ENCODE data around the gene CRB1. TPM values are rescaled to one million over a fixed set of nuclear protein-coding genes. Genes with fewer than 3 reads are reported as not detected.
A peak's percentile ranks its signal among the peaks of the same experiment; 100 is the strongest.

The CRB1 gene
- total RNA-seq, 1 experiment from 2014 or later, result not detected

DNA sequence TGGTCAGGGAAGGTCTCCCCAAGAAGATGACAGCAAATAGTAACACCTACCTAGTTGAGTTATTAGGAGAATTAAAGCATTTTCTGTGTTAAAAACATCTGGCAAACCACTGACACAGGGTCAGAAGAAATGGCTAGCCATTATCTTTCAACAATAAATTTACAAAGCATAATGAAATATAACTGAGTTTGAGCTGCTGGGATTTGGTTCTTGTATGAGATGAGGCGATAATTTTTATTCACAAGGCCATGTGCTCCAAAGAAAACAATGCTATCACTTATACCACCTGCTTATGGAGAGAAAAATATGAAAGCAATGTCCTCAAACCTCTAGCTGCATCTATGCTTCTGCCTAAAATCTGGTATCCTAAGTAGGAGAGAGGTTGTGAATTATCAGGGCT is 202.3 kb downstream of the CRB1 start:
- H3K9me3 Mint-ChIP-seq, result no peaks in the 10 kb centered on the region
- H4K20me1 ChIP-seq (ENCODE audit: control insufficient read depth, insufficient read depth, insufficient read length), result no peaks in the 10 kb centered on the region

More for the DNA sequence above, 202.3 kb downstream of the CRB1 start:
- WGBS (ENCODE audit: extremely low coverage, insufficient read length, low lambda C conversion rate), result no CpG with 5 or more reads among the region's 1 CpG
- Histone ChIP-seq H4K5ac (ENCODE audit: insufficient read length, low read depth, low read length) (no peak overlapping the region), H3K9ac (ENCODE audit: extremely low read depth, insufficient read length, low read length) (no peak overlapping the region), H2BK20ac (ENCODE audit: low read depth, low read length, poor library complexity, severe bottlenecking) (no peak overlapping the region), H3K79me2 (ENCODE audit: insufficient read depth, low read length) (no peaks in the 10 kb centered on the region), H2BK12ac (ENCODE audit: insufficient read length, low read depth, low read length) (no peak overlapping the region), H2AK5ac (ENCODE audit: insufficient read length, low read length) (no peak overlapping the region), H3K4ac (ENCODE audit: low read depth, low read length) (no peak overlapping the region), H3K79me1 (ENCODE audit: insufficient read depth, low read depth, low read length, poor library complexity, severe bottlenecking) (no peaks in the 10 kb centered on the region), H4K8ac (replicated peaks; ENCODE audit: insufficient read length, low read depth, low read length) (no peak overlapping the region), H3K4me1 (ENCODE audit: insufficient read depth, low read length) (peaks cover 7% of the 10 kb centered on the region), H4K91ac (ENCODE audit: insufficient read length, low read depth, low read length) (no peak overlapping the region), H2BK5ac (ENCODE audit: insufficient read length, low read length) (no peak overlapping the region), H3K9me3 (ENCODE audit: control insufficient read depth, low read depth, low read length) (no peaks in the 10 kb centered on the region), H3T11ph (ENCODE audit: low read length) (no peak overlapping the region), H2AFZ (ENCODE audit: low read length) (no peak overlapping the region), H3K4me2 (ENCODE audit: insufficient read depth, insufficient read length, low read length) (no peak overlapping the region), H3K56ac (ENCODE audit: insufficient read length, low read depth, low read length) (no peak overlapping the region), H3K23me2 (ENCODE audit: insufficient read length, low read depth, low read length, poor library complexity, severe bottlenecking) (no peaks in the 10 kb centered on the region), H2BK120ac (ENCODE audit: low read depth, low read length, poor library complexity, severe bottlenecking) (no peak overlapping the region), H3K14ac (ENCODE audit: insufficient read depth, low read length) (no peak overlapping the region), H2BK15ac (ENCODE audit: low read depth, low read length) (no peak overlapping the region), H3K27me3 (ENCODE audit: insufficient read depth, low read length) (no peaks in the 10 kb centered on the region), H3K23ac (ENCODE audit: insufficient read length, low read depth, low read length) (no peak overlapping the region), H3K18ac (ENCODE audit: insufficient read length, low read depth, low read length) (no peak overlapping the region), H3K27ac (ENCODE audit: insufficient read length, low read depth, low read length) (no peak overlapping the region)
- TF ChIP-seq CTCF (conservative IDR thresholded peaks at IDR 0.05), result no peak
- H3K27ac Mint-ChIP-seq, result peak overlapping the region in 2 of 3 experiments; percentile 55 to 60; a peak in 1 of 7 replicates
- DNase-seq, result no peak
- H3K4me1 Mint-ChIP-seq, result peaks cover 32 to 38% of the 10 kb centered on the region in 2 experiments
- no peaks in the 10 kb centered on the region for H3K27me3 Mint-ChIP-seq (ENCODE audit: low read depth)
- H3K4me3 Mint-ChIP-seq, result peak overlapping the region in 1 of 2 experiments; percentile 21; a peak in 2 of 5 replicates
- no peaks in the 10 kb centered on the region for H3K36me3 Mint-ChIP-seq (ENCODE audit: insufficient read depth in 1 of 3, low read depth in 3 of 3)
